Activated T-cell treated with anti-CD3 and anti-CD28 coated beads, Interleukin-2, amount 50 U/mL, for 4 hours (primary cell): Measurements from ENCODE around the gene CCT6B. TPM values are rescaled to one million over a fixed set of nuclear protein-coding genes. Genes with fewer than 3 reads are reported as not detected.

Experiments used
- ATAC-seq, 2 donors: fragments of 200-7000 bp; cut with Tn5 transposase; one replicate each; pipeline ENCODE4 v1.10.0; 2021
- DNase-seq: peaks from one replicate; pipeline ENCODE4 v3.0.0-alpha.2; 2020
- H3K27me3 Mint-ChIP-seq: one replicate; pipeline ENCODE4 v1.8.0; 2021; ENCODE audit warnings: low read depth, mixed read lengths
- H3K36me3 Mint-ChIP-seq: one replicate; pipeline ENCODE4 v1.8.0; 2022; ENCODE audit warnings: mixed read lengths; ENCODE audit not compliant: insufficient read depth
- H3K4me1 Mint-ChIP-seq: one replicate; pipeline ENCODE4 v1.8.0; 2021; ENCODE audit warnings: low read depth, mixed read lengths
- H3K4me3 Mint-ChIP-seq: one replicate; pipeline ENCODE4 v1.8.0; 2021; ENCODE audit warnings: mild to moderate bottlenecking, moderate library complexity, mixed read lengths
- H3K9me3 Mint-ChIP-seq: one replicate; pipeline ENCODE4 v1.8.0; 2021; ENCODE audit warnings: mixed read lengths
- total RNA-seq, 3 donors: library from RNA; stranded (reverse); gene quantifications; one replicate each; pipeline ENCODE4 v1.2.1, GENCODE V29; 2021

Gene CCT6B
- total RNA-seq, 3 donors from 2014 or later, result 0.51 to 1.0 (median 0.95) TPM

DNA sequence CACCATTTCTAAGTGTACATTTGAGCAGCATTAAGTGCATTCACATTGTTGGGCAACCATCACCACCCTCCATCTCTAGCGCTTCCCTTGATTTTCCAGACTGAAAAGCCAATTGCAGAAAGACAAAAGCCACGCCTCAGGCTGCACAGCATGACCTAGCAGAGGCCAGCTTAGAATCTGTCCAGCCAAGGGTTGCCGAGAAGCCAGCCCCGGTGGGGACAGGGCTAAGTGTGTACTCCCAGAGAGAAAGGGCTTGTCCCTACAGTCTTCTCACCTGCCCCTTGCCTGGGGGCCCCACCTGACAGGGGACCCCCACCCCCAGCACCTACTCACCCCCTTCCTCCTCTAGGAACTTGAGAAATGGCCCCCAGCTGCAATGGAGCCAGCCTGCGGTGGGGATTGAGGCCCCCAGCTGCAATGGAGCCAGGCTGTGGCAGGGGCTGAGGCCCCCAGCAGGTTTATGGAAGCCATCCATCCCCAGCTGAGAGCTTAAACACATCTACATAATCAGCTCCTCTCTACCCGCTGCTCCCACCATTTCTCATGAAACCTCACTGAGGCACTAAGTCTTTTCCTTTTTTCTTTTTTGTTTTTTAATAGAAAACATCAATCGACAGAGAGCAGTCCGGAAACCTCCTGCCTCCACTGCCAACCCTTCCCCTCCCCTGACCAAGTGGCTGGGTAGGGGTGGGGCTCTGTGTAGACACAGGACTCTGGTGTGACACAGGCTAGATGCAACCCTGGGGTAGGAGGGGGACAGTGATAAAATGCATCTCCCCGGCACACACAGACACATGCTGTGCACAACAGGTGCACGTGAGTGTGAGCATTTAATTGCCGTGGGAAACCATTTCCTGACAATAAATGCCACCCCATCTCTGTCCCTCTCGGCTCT, 77.9 kb downstream of the CCT6B start:
- ATAC-seq, result no peak
- Mint-ChIP-seq H3K4me1 (no peaks in the 10 kb centered on the region), H3K4me3 (no peak overlapping the region), H3K9me3 (peaks cover 12% of the 10 kb centered on the region), H3K27me3 (peaks cover 29% of the 10 kb centered on the region), H3K36me3 (no peaks in the 10 kb centered on the region)
- DNase-seq, result no peak

DNA sequence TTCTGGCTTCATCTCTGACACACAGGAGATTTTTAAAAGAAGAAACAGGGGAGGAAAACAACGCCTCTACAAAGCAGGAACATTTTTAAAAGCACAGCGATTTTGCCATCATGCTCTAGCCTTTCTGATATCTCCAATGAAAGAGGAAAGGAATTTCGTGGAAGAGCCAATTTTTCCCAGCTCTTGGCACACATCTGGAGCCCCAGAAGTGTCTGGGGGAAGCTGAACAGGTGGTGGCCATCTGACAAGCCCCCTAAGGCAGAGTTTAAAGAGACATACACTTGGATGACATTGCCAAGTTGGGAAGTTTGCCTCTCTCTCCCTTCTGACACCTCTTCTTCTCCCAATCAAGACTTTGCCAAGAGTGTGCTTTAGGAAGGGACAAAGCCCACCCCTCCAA, 82.1 kb downstream of the CCT6B start:
- ATAC-seq, result no peak
- H3K9me3 Mint-ChIP-seq, result peaks cover 12% of the 10 kb centered on the region
- no peak overlapping the region for H3K4me3 Mint-ChIP-seq
- H3K27me3 Mint-ChIP-seq, result peaks cover 36% of the 10 kb centered on the region
- no peak for DNase-seq
- no peaks in the 10 kb centered on the region for H3K4me1 Mint-ChIP-seq
- no peaks in the 10 kb centered on the region for H3K36me3 Mint-ChIP-seq

Other genes starting within 250 kb of the CCT6B start
- 10 to 100 TPM; 22.7 to 24.5 (median 22.8) TPM for gene ZNF830, start 80 bp upstream of the CCT6B start, total RNA-seq
- 10 to 100 TPM; 54.3 to 63.9 (median 58.2) TPM for gene LIG3, start 19.1 kb upstream of the CCT6B start, total RNA-seq
- 10 to 100 TPM; 19.6 to 28.2 (median 20.3) TPM for gene RFFL, start 102.2 kb upstream of the CCT6B start, total RNA-seq
- 10 to 100 TPM; 20.6 to 24.5 (median 23.4) TPM for gene RAD51D, start 158.4 kb upstream of the CCT6B start, total RNA-seq
- gene FNDC8, start 160.2 kb upstream of the CCT6B start, total RNA-seq, result not detected
- gene NLE1, start 180.8 kb upstream of the CCT6B start, total RNA-seq, result 10 to 100 TPM; 72.8 to 85.7 (median 85.3) TPM
- gene UNC45B, start 186.4 kb upstream of the CCT6B start, total RNA-seq, result not detected
- not detected for gene SLC35G3, start 232.9 kb upstream of the CCT6B start, total RNA-seq